Esophagus (tissue), 2 donors: ENCODE measurements around the gene TSPAN9. TPM values are rescaled to one million over a fixed set of nuclear protein-coding genes. Genes with fewer than 3 reads are reported as not detected.

ENCODE experiments used
- H3K27ac ChIP-seq, 2 donors: one replicate each; pipeline ENCODE4 v1.5.1; 2013; ENCODE audit warnings: low read depth in 2 of 2, mild to moderate bottlenecking in 2 of 2, inconsistent platforms in 1 of 2, low read length in 1 of 2, moderate library complexity in 1 of 2
- H3K27me3 ChIP-seq, 2 donors: one replicate each; pipeline ENCODE4 v1.6.1; 2013; ENCODE audit warnings: low read length in 2 of 2, control low read depth in 1 of 2, mild to moderate bottlenecking in 1 of 2; ENCODE audit not compliant: insufficient read depth in 2 of 2, control insufficient read depth in 1 of 2
- H3K36me3 ChIP-seq, 2 donors: one replicate each; pipeline ENCODE4 v1.6.1; 2013; ENCODE audit warnings: low read length in 1 of 2; ENCODE audit not compliant: control insufficient read depth in 2 of 2, insufficient read depth in 2 of 2
- H3K4me1 ChIP-seq, 2 donors: one replicate each; pipeline ENCODE4 v1.6.1; 2013; ENCODE audit warnings: low read length in 1 of 2; ENCODE audit not compliant: control insufficient read depth in 2 of 2, insufficient read depth in 2 of 2
- H3K4me3 ChIP-seq, 2 donors: one replicate each; pipeline ENCODE4 v1.5.1; 2013; ENCODE audit warnings: low read length in 2 of 2, mild to moderate bottlenecking in 2 of 2, low read depth in 1 of 2, moderate library complexity in 1 of 2
- H3K9me3 ChIP-seq, 2 donors: one replicate each; pipeline ENCODE4 v1.6.1; 2013; ENCODE audit warnings: mild to moderate bottlenecking in 2 of 2, low read depth in 1 of 2, low read length in 1 of 2, moderate library complexity in 1 of 2; ENCODE audit not compliant: control insufficient read depth in 2 of 2, insufficient read depth in 1 of 2
- WGBS, 2 donors: extraction: QIAGEN DNeasy Blood & Tissue Kit; methylation state at CpG; one replicate each; pipeline ENCODE4 v1.1.7; 2013; 5-methylcytosine and 5-hydroxymethylcytosine counted together
- polyA plus RNA-seq, 2 donors: library from polyadenylated mRNA; stranded (reverse); fragments of 200-250 nt; gene quantifications; one replicate each; pipeline ENCODE4 v1.2.3, GENCODE V29; 2013
- donor health status: healthy with polysubstance abuse.
- donor health status: Bipolar disorder and iron deficiency.

The TSPAN9 gene
- polyA plus RNA-seq, 2 donors = 8.2 to 9.2 TPM

DNA sequence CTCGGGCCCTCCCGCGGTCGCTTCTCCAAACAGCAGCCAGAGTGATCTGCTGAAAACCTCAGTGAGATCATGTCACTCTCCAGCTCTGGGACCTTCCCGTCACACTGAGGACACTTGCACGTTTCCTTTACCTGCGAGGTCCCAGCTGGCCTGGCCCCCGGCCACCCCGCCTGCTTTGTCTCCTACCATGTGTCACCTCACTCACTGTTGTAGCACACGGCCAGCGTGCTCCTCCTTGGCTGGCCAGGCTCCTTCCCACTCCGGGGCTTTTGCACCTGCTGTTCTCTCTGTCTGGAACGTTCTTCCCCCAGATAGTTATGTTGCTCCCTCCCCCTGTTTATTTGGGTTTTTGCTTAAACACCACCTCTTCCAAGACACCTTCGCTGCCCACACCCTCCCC lies 199.0 kb downstream of the TSPAN9 start:
- H3K36me3 ChIP-seq = peaks cover 0 to 7% of the 10 kb centered on the region in 2 donors
- WGBS, 2 donors = 85 to 91% methylated on average over 14 of the region's 14 CpGs
- no peaks in the 10 kb centered on the region for H3K27me3 ChIP-seq
- no peak overlapping the region for H3K4me3 ChIP-seq
- H3K27ac ChIP-seq = no peak overlapping the region
- H3K9me3 ChIP-seq = no peaks in the 10 kb centered on the region
- peaks cover 0 to 7% of the 10 kb centered on the region in 2 donors for H3K4me1 ChIP-seq

DNA sequence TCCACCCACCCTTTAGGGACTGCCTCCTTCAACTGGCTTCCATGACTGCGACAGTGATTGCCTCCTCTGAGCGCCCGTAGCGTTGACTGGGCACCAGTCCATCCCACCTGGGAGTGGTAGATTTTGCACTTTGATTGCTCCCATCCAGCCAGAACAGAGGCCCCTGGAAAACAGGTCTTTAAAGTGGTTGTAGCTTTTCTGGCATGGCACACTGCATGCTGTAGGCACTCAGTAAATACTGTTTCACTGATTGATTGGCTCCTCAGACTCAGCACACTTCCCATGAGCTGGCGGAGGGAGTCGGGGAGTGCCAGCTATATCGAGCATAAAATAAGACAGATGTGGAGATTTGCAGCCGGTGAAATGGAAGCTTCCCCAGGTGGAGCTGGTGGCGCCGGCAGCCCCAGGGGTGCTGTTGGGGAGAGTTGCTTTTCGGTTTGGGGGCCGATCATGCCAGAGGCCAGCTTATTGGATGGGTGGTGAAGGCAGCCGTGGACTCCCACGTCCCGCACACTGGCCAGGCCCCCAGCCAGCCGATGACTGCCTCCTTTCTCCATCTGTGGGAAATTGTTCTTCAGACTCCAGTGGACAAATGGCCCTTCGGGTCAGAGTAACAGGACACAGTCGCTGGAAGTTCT lies 200.2 kb downstream of the TSPAN9 start:
- 71 to 72% methylated on average over 18 of the region's 18 CpGs for WGBS, 2 donors
- Histone ChIP-seq H3K27ac (no peak overlapping the region), H3K4me3 (no peak overlapping the region), H3K36me3 (peaks cover 0 to 16% of the 10 kb centered on the region in 2 donors), H3K4me1 (peaks cover 0 to 7% of the 10 kb centered on the region in 2 donors), H3K27me3 (no peaks in the 10 kb centered on the region), H3K9me3 (no peaks in the 10 kb centered on the region)

DNA sequence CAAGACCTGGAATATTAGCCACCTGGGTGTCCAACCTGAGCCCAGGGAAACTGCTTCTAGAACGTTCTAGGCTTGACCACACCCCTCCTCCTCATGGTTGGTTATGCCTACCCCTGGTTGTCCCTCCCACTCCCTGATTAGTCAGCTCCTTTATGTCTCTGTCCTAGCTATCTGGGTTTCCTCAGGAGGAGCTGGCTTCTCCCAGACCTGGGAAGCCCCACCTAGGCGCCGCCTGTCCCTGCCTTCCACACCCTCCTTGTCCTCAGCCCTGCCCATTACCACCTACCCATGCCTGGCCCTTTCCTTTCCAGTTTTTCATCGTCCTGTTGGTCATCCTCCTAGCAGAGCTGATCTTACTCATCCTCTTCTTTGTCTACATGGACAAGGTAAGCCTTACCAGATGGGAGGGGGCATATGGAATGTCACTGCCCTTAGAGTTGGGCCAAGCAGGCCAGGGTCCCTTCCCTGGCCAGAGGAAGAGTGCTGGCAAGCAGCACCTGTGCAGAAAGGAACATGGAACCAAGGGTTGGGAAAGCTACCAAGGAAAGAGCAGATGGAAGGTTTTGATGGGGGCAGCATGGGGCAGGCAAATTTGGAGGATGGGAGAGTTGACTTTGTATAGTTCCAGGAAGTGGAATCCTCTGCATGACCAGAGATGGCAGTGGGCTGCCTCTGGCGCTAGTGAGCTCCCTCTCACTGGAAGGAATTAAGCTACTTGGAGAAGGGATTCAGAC lies 201.7 kb downstream of the TSPAN9 start:
- H3K9me3 ChIP-seq = no peaks in the 10 kb centered on the region
- H3K27ac ChIP-seq = no peak overlapping the region
- H3K4me3 ChIP-seq = no peak overlapping the region
- no peaks in the 10 kb centered on the region for H3K27me3 ChIP-seq
- peaks cover 0 to 3% of the 10 kb centered on the region in 2 donors for H3K4me1 ChIP-seq
- 79 to 82% methylated on average over 5 of the region's 5 CpGs for WGBS, 2 donors
- peaks cover 0 to 23% of the 10 kb centered on the region in 2 donors for H3K36me3 ChIP-seq

DNA sequence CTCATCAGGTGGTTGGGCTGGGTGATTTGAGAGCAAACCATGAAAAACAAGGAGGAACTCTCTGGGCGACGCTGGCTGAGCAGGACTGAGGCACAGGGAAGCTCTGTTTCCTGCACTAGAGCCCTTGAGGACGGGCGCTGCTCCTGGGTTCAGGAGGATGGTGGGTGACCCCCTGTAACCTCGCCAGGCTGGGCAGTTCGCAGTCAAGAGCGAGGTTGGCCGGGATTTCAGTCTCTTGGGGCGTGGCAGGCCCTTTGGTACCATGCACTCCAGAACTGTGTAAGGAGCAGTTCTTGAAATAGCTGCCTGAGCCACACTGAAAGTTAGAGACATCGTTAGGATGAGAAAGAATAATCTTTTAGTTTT lies 202.2 kb downstream of the TSPAN9 start:
- Histone ChIP-seq H3K27ac (no peak overlapping the region), H3K4me3 (no peak overlapping the region), H3K36me3 (peaks cover 0 to 26% of the 10 kb centered on the region in 2 donors), H3K27me3 (no peaks in the 10 kb centered on the region), H3K9me3 (no peaks in the 10 kb centered on the region), H3K4me1 (peaks cover 0 to 3% of the 10 kb centered on the region in 2 donors)
- 76 to 81% methylated on average over 10 of the region's 10 CpGs for WGBS, 2 donors

DNA sequence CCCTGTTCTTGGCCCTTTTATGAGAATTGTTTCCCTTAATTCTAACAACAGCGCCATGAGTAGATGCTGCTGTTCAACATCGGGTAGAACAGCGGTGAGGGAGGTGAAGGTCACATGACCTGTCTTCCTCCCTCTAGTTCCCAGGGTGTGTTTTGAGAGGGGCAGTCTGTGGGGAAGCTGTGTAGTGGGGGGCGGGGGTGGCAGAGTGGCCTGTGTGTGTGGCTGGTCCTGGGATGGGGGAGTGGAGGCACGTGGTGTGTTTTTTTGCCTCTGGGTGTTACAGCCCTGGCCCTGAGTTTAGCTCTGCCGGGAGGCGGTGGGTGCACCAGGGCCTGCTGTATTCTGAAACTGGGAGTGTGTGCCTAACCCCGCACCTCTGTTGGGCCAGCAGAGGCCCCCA lies 202.7 kb downstream of the TSPAN9 start:
- 72 to 73% methylated on average over 7 to 8 of the region's 8 CpGs for WGBS, 2 donors
- Histone ChIP-seq H3K27me3 (no peaks in the 10 kb centered on the region), H3K36me3 (peaks cover 0 to 28% of the 10 kb centered on the region in 2 donors), H3K4me3 (no peak overlapping the region), H3K27ac (no peak overlapping the region), H3K4me1 (peaks cover 0 to 3% of the 10 kb centered on the region in 2 donors), H3K9me3 (no peaks in the 10 kb centered on the region)

DNA sequence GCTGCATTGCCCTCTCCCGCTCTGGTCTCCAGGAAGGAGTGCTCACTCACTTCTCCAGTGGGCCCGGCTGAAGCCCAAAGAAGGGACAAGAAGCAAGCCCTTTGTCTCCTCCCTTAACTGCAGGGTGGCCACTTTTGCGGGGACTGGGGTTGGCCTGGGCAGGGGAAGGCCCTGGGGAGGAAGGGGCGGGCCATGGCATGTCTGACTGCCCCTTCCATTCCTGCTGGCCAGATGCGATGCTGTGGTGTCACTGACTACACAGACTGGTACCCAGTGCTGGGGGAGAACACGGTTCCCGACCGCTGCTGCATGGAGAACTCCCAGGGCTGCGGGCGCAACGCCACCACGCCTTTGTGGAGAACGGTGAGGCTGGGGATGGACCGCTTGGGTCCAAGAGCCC lies 203.8 kb downstream of the TSPAN9 start:
- Histone ChIP-seq H3K9me3 (no peaks in the 10 kb centered on the region), H3K36me3 (peaks cover 0 to 31% of the 10 kb centered on the region in 2 donors), H3K27ac (no peak overlapping the region), H3K4me1 (peaks cover 0 to 3% of the 10 kb centered on the region in 2 donors), H3K4me3 (no peak overlapping the region), H3K27me3 (no peaks in the 10 kb centered on the region)
- 95% methylated on average over 13 to 14 of the region's 14 CpGs for WGBS, 2 donors

DNA sequence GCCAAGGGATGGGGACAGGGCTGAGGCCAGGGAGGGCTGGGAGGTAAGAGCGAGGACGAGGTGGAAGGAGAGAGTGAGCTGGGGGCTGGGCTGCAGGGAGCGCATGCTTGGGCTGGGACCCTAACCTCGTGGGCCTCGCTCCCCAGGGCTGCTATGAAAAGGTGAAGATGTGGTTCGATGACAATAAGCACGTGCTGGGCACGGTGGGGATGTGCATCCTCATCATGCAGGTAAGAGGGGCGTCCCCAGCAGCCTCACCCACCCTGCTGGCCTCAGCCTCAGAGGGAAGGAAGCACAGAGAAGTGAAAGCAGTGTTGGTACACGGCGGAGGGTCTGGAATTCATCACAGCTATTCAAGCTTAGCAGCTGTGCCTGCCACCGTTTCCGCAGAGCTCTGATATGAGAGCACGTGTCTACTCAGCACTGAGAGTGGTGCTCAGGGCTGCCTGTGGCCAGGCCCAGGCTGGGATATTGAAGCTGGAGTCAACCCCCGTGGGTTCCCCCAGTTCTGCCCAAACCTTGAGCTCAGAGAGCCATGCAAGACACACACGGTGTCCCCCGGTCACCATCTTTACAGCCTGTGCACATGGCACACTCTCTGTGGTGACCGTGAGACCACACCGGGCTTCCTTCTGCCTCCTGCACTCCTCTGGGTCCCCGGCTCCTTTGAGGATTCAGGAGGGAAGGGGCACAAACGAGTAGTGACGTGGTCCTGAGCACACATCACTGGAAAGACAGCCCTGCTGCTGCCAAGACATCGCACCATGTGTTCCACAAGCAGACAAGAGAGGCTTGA lies 204.6 kb downstream of the TSPAN9 start:
- H3K9me3 ChIP-seq = no peaks in the 10 kb centered on the region
- H3K27ac ChIP-seq = no peak overlapping the region
- peaks cover 0 to 3% of the 10 kb centered on the region in 2 donors for H3K4me1 ChIP-seq
- no peak overlapping the region for H3K4me3 ChIP-seq
- H3K36me3 ChIP-seq = peaks cover 0 to 31% of the 10 kb centered on the region in 2 donors
- 82 to 84% methylated on average over 23 of the region's 23 CpGs for WGBS, 2 donors
- no peaks in the 10 kb centered on the region for H3K27me3 ChIP-seq

DNA sequence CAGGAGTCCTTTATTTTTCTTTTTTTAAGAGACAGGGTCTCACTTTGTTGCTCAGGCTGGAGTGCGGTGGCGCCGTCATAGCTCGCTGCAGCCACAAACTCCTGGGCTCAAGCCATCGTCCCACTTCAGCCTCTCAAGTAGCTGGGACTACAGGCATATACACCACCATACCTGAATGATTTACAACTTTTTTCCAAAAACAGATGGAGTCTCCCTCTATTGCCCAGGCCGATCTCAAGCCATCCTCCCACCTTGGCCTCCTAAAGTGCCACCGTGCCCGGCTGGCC lies 205.1 kb downstream of the TSPAN9 start:
- no peaks in the 10 kb centered on the region for H3K27me3 ChIP-seq
- 93 to 94% methylated on average over 8 of the region's 8 CpGs for WGBS, 2 donors
- H3K4me1 ChIP-seq = peaks cover 0 to 3% of the 10 kb centered on the region in 2 donors
- H3K36me3 ChIP-seq = peaks cover 0 to 31% of the 10 kb centered on the region in 2 donors
- no peak overlapping the region for H3K4me3 ChIP-seq
- no peak overlapping the region for H3K27ac ChIP-seq
- no peaks in the 10 kb centered on the region for H3K9me3 ChIP-seq

DNA sequence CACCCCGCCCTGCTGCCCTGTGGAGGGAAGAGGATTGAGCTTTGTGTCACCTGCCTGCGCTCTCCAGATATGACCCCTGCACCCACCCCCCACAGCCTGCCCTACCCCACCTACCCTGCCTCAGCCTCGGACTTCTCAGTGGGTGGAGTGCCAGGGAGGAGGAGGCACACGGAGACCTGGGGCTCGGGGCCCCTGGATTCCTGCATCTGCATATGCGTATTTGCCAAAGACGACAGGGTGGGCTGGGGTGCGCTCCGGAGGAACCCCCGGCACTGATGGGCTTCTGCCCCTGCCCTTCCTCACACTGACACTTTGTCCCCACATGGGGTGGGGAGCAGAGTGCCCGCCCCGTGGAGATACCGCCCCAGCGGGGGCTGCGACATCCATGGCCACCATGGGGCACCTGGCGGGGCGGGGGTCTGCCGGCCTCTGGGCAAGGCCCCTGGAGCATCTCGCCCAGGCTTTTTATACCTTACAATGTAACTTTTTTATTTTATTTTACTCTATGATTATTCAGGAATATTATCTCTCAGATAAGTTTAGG lies 206.0 kb downstream of the TSPAN9 start:
- no peaks in the 10 kb centered on the region for H3K27me3 ChIP-seq
- H3K36me3 ChIP-seq = peaks cover 0 to 31% of the 10 kb centered on the region in 2 donors
- H3K9me3 ChIP-seq = no peaks in the 10 kb centered on the region
- no peak overlapping the region for H3K27ac ChIP-seq
- H3K4me3 ChIP-seq = no peak overlapping the region
- 87 to 91% methylated on average over 19 of the region's 19 CpGs for WGBS, 2 donors
- peaks cover 0 to 3% of the 10 kb centered on the region in 2 donors for H3K4me1 ChIP-seq
